Breast epithelium (tissue), 3 donors: Measurements from ENCODE around the gene RGMA.

Experiments
- POLR2AphosphoS5 ChIP-seq, 3 donors: sonication (generic); formaldehyde crosslinking; IDR thresholded peaks; one replicate each; pipeline ENCODE4 v1.6.1; 2017; ENCODE audit warnings: antibody characterized with exemption in 3 of 3
- TF ChIP-seq, protein P1 (sequence below), 3 donors: fragments of 450-650 bp; IDR thresholded peaks; one replicate each; pipeline ENCODE4 v1.5.1; 2016 to 2017; ENCODE audit warnings: antibody characterized with exemption in 3 of 3, mild to moderate bottlenecking in 3 of 3, moderate library complexity in 3 of 3

DNA sequence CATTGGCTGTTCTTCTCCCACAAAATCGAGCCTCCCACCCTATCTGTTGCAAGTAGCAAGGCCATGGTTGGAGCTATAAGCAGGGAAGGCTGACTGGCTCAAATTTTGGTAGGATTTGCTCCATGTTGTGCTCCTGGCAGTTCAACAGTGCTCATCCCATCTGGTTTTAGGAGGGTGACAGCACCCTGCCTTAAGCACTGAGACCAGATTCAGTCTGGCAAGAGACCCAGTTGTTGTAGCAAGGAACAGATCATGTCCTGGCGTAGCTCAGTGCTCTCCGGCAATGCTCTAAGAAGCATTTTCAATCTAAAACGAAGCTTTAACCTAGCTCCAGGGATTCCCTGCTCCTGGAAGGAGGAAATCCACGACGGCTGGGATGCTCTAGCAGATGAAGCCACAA is 91.2 kb downstream of the RGMA start:
- TF ChIP-seq, protein P1, sequence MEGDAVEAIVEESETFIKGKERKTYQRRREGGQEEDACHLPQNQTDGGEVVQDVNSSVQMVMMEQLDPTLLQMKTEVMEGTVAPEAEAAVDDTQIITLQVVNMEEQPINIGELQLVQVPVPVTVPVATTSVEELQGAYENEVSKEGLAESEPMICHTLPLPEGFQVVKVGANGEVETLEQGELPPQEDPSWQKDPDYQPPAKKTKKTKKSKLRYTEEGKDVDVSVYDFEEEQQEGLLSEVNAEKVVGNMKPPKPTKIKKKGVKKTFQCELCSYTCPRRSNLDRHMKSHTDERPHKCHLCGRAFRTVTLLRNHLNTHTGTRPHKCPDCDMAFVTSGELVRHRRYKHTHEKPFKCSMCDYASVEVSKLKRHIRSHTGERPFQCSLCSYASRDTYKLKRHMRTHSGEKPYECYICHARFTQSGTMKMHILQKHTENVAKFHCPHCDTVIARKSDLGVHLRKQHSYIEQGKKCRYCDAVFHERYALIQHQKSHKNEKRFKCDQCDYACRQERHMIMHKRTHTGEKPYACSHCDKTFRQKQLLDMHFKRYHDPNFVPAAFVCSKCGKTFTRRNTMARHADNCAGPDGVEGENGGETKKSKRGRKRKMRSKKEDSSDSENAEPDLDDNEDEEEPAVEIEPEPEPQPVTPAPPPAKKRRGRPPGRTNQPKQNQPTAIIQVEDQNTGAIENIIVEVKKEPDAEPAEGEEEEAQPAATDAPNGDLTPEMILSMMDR (IDR thresholded peaks at IDR 0.05): no peak
- no peak for TF ChIP-seq POLR2AphosphoS5 (IDR thresholded peaks at IDR 0.05)
